ENCODE data around the gene TPD52L1.

TPD52L1 gene

DNA sequence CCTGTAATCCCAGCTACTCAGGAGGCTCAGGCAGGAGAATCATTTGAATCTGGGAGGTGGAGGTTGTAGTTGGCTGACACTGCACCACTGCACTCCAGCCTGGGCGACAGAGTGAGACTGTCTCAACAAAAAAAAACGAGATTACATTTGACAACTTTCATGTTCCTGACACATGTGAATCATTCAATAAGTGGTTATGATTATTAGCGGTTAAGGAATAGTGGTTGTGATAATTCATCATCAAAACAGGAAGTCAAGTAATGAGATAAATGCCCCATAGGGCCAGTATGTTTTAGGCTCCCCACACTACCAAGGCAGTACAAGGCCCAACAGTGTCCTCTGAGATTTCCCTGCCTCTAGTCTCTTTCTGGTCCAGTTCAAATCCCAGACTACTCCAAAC, 145.7 kb downstream of the TPD52L1 start:
- no peaks in the 10 kb centered on the region for H3K27me3 ChIP-seq (replicated peaks; ENCODE audit: control insufficient read depth, insufficient read depth, low read length)

DNA sequence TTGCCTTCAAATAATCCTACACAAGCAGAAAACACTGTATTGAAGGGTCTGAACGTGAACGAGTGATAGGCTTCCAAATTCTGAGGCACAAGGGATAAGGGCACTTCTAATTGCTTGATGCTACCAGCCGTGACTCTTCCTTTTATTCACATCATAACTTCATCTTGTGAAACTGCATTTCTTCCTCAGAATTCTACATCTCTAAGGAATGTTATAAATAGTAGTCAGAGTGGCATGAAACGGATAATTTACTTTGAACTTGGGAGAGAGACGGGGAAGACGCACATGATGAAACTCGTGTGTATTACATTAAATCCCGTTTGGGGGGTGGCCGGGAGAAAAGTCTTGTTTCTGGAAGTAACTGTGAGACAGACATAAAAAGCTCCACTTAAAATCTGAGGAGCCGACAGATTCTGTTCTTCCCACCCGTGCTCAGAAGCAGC, 147.4 kb downstream of the TPD52L1 start:
- Histone ChIP-seq H3K27me3 (replicated peaks; ENCODE audit: control insufficient read depth, insufficient read depth, low read length) (no peaks in the 10 kb centered on the region), H3K36me3 (ENCODE audit: control insufficient read depth, insufficient read depth, low read length, severe bottlenecking) (peaks cover 40% of the 10 kb centered on the region), H3K9ac (ENCODE audit: low read length) (peak overlapping the region; percentile 96), H3K9me3 (ENCODE audit: control insufficient read depth, low read length) (peaks cover 6% of the 10 kb centered on the region), H3K4me1 (ENCODE audit: control insufficient read depth, insufficient read depth, low read length) (peaks cover 23% of the 10 kb centered on the region), H3K4me3 (ENCODE audit: low read length) (peak overlapping the region; percentile 86)
- peak; percentile 66 for DNase-seq (ENCODE audit: low read depth)

More for the DNA sequence above, 145.7 kb downstream of the TPD52L1 start:
- Histone ChIP-seq H3K9ac (ENCODE audit: low read length) (no peak overlapping the region), H3K9me3 (ENCODE audit: control insufficient read depth, low read length) (no peaks in the 10 kb centered on the region), H3K36me3 (ENCODE audit: control insufficient read depth, insufficient read depth, low read length, severe bottlenecking) (peaks cover 58% of the 10 kb centered on the region), H3K4me1 (ENCODE audit: control insufficient read depth, insufficient read depth, low read length) (peaks cover 35% of the 10 kb centered on the region), H3K4me3 (ENCODE audit: low read length) (no peak overlapping the region)
- no peak for DNase-seq (ENCODE audit: low read depth)

DNA sequence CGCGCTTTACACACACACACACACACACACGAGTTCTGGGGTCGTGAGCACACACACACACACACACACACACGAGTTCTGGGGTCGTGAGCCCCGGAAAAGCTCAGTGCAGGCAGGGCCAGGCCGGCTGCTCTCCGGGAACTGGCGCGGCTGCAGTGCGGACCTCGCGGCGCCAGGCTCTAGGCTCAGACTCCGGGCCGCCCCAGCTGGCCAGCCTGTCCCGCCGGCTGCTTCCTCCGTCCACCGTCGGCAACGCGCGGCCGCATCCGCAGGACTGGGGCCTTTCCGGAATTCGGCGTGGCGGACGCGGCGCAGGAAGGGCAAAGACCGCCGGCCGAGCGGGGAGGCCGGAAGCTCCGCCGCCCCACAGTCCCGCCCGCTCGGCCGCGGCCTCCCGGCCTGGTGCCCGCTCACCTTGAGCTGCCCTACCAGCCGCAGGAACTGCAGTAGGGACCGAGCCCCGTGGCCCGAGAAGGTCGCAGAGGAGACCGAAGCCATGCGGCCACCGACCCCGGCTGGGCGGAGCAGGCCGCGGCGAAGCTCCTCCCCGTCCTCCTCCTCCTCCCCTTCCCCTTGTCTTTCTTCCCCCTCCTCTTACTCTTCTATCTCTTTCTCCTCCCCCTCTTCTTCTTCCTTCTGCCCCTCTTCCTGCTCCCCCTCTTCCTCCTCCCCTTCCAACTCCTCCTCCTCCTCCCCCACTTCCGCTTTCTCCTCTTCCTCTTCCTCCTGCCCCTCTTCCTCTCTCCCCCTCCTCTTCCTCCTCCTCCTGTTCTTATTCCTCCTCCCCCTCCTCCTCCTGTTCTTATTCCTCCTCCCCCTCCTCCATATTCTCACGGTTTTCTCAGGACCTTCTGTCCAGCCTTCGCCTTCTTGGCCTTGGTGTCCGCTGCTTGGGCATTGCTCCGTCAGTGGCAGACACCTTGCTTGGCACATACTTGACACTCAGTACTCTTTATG, 148.1 kb downstream of the TPD52L1 start, which contains the start of gene HDDC2:
HDDC2 (minus strand) TSS at position 533 of the 957 bp plus-strand sequence; CDS start at position 498, 35 bp downstream.
- Histone ChIP-seq H3K4me3 (ENCODE audit: low read length) (peak within 1 kb of the TSS; percentile 86), H3K4me1 (ENCODE audit: control insufficient read depth, insufficient read depth, low read length) (peaks cover 17% of the 10 kb centered on the region), H3K27me3 (replicated peaks; ENCODE audit: control insufficient read depth, insufficient read depth, low read length) (no peaks in the 10 kb centered on the region), H3K9ac (ENCODE audit: low read length) (peak within 1 kb of the TSS; percentile 96), H3K9me3 (ENCODE audit: control insufficient read depth, low read length) (peaks cover 6% of the 10 kb centered on the region), H3K36me3 (ENCODE audit: control insufficient read depth, insufficient read depth, low read length, severe bottlenecking) (peaks cover 35% of the 10 kb centered on the region)
- peak; percentile 86 for DNase-seq (ENCODE audit: low read depth)

DNA sequence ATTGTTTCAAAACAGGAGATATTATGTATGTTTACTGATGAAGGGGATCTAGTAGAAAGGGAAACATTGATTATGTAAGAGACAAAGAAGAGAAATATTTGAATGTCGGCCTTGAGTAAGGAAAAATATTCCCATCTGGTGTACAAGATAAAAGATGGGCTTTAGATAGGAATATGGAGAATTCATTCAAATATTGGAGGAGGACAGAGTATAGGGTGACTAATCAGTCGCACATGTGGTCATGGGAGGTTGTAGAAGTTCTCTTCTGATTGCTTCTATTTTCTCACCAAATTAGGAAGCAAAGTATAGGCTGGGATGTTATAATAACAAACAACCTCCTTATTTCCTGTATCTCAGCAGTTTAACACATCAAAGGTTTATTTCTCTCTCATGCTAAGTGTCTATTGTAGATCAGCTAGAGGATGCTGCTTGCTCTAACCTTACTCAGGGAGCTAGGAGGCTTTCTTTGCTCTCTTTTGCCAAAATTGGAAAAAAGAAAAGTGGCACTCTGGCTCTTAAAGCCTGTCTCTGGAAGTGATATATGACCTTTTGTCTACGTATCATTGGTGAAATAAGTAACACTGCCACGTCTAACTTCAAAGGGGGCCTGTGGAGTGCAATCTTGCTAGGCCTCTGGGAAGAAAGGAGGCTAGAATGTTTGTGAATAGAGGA, 149.4 kb downstream of the TPD52L1 start:
- H3K9me3 ChIP-seq (ENCODE audit: control insufficient read depth, low read length) = peaks cover 6% of the 10 kb centered on the region
- no peak for DNase-seq (ENCODE audit: low read depth)
- no peak overlapping the region for H3K4me3 ChIP-seq (ENCODE audit: low read length)
- no peaks in the 10 kb centered on the region for H3K27me3 ChIP-seq (replicated peaks; ENCODE audit: control insufficient read depth, insufficient read depth, low read length)
- peaks cover 22% of the 10 kb centered on the region for H3K36me3 ChIP-seq (ENCODE audit: control insufficient read depth, insufficient read depth, low read length, severe bottlenecking)
- no peak overlapping the region for H3K9ac ChIP-seq (ENCODE audit: low read length)
- peaks cover 14% of the 10 kb centered on the region for H3K4me1 ChIP-seq (ENCODE audit: control insufficient read depth, insufficient read depth, low read length)

DNA sequence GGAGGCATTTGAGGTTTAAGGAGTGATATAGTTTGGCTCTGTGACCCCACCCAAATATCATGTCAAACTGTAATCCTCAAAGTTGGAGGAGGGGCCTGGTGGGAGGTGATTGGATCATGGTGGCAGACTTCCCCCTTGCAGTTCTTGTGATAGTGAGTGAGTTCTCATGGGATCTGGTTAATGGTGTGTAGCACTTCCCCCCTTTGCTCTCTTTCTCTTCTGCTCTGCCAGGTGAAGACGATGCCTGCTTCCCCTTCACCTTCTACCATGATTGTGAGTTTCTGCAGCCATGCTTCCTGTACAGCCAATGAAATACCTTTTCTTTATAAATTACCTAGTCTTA, 149.9 kb downstream of the TPD52L1 start:
- H3K4me1 ChIP-seq (ENCODE audit: control insufficient read depth, insufficient read depth, low read length) = peaks cover 14% of the 10 kb centered on the region
- DNase-seq (ENCODE audit: low read depth) = no peak
- no peaks in the 10 kb centered on the region for H3K27me3 ChIP-seq (replicated peaks; ENCODE audit: control insufficient read depth, insufficient read depth, low read length)
- H3K9me3 ChIP-seq (ENCODE audit: control insufficient read depth, low read length) = peaks cover 6% of the 10 kb centered on the region
- H3K36me3 ChIP-seq (ENCODE audit: control insufficient read depth, insufficient read depth, low read length, severe bottlenecking) = peaks cover 17% of the 10 kb centered on the region
- H3K9ac ChIP-seq (ENCODE audit: low read length) = no peak overlapping the region
- no peak overlapping the region for H3K4me3 ChIP-seq (ENCODE audit: low read length)

DNA sequence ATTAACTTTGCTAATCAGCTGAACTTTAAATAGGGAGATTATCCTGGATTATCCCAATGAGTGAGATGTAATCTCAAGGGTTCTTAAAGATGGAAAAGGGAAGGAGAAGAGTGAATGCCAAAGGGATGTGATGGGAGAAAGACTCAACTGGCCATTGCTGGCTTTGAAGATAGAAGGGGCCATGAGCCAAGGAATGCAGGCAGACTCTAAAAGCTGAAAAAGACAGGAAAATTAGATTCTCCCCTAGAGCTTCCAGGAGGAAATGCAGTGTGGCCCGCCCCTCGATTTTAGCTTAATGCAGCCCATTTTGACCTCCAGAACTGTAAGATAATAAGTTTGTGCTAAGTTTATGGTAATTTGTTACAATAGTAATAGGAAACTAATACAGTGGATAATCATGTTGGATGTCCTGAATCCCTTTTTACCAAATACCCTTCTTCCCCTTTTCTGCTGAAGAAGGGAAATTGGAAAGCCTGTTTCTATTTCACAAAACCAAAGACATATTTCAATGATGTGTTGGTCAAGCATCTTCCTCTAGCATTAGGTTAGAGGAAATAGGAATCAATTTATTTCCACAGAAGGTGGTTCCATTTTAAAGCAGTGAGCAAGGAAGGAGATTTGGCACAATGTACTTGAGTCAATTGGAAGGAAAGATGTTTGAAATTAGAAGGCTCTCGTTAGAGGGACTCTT, 151.5 kb downstream of the TPD52L1 start:
- H3K36me3 ChIP-seq (ENCODE audit: control insufficient read depth, insufficient read depth, low read length, severe bottlenecking) = peaks cover under 1% of the 10 kb centered on the region
- peaks cover 6% of the 10 kb centered on the region for H3K9me3 ChIP-seq (ENCODE audit: control insufficient read depth, low read length)
- no peaks in the 10 kb centered on the region for H3K27me3 ChIP-seq (replicated peaks; ENCODE audit: control insufficient read depth, insufficient read depth, low read length)
- no peak for DNase-seq (ENCODE audit: low read depth)
- H3K4me3 ChIP-seq (ENCODE audit: low read length) = no peak overlapping the region
- no peak overlapping the region for H3K9ac ChIP-seq (ENCODE audit: low read length)
- H3K4me1 ChIP-seq (ENCODE audit: control insufficient read depth, insufficient read depth, low read length) = peaks cover 12% of the 10 kb centered on the region

DNA sequence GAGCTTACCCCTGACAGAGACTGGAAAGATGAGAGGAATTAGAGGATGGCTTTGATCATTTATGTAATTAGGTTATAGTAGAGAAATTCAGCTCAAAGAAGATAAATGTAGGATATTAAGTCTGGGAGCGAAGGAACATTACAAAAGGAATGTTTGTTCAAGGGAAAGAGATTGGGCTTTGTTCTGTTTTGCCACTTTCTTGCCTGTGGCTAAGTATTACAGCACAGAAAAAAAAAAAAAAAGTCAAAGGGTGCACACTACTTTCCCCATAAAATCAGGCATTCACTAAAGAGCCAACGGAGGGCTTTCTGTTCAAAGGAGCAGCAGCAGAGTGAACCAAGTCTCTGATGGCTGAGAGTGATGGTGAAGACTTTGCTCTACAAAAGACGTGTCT, 153.2 kb downstream of the TPD52L1 start:
- Histone ChIP-seq H3K27me3 (replicated peaks; ENCODE audit: control insufficient read depth, insufficient read depth, low read length) (no peaks in the 10 kb centered on the region), H3K4me1 (ENCODE audit: control insufficient read depth, insufficient read depth, low read length) (peaks cover 3% of the 10 kb centered on the region), H3K36me3 (ENCODE audit: control insufficient read depth, insufficient read depth, low read length, severe bottlenecking) (no peaks in the 10 kb centered on the region), H3K9me3 (ENCODE audit: control insufficient read depth, low read length) (peaks cover 6% of the 10 kb centered on the region), H3K9ac (ENCODE audit: low read length) (no peak overlapping the region), H3K4me3 (ENCODE audit: low read length) (no peak overlapping the region)
- no peak for DNase-seq (ENCODE audit: low read depth)

DNA sequence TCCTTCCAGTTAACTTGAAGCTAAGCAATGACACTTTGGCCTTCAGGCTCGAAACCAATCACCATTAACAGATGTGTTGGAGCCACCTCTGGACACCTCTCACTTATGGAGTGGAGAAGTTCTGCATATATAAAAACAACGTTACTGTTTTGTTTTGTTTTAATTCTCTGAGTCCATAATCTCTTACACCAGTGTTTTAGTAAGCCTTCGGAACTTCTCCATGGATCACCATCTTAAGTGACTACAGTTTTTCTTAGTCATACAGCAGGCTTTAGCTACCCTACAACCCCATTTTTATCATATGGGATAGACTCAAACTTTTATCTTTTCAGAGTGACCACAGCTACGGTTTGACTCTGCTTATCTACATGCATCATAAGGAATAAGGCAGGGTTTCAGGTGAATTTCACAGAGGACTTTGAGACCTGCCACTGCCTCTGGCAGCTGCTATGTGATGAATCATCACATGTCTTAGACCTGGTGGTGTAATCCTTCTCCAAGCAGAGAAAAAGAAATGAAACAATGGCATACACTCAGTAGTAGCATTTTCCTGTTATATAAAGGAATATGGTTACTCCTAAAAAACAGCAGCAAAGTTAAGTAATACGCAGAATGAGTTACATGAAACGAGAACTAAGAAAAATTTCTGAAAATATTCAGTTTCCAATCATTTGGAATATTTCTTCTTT, 153.7 kb downstream of the TPD52L1 start:
- Histone ChIP-seq H3K27me3 (replicated peaks; ENCODE audit: control insufficient read depth, insufficient read depth, low read length) (no peaks in the 10 kb centered on the region), H3K4me3 (ENCODE audit: low read length) (no peak overlapping the region), H3K9me3 (ENCODE audit: control insufficient read depth, low read length) (peaks cover 6% of the 10 kb centered on the region), H3K9ac (ENCODE audit: low read length) (no peak overlapping the region), H3K4me1 (ENCODE audit: control insufficient read depth, insufficient read depth, low read length) (peaks cover 3% of the 10 kb centered on the region), H3K36me3 (ENCODE audit: control insufficient read depth, insufficient read depth, low read length, severe bottlenecking) (no peaks in the 10 kb centered on the region)
- DNase-seq (ENCODE audit: low read depth) = peak; percentile 46

DNA sequence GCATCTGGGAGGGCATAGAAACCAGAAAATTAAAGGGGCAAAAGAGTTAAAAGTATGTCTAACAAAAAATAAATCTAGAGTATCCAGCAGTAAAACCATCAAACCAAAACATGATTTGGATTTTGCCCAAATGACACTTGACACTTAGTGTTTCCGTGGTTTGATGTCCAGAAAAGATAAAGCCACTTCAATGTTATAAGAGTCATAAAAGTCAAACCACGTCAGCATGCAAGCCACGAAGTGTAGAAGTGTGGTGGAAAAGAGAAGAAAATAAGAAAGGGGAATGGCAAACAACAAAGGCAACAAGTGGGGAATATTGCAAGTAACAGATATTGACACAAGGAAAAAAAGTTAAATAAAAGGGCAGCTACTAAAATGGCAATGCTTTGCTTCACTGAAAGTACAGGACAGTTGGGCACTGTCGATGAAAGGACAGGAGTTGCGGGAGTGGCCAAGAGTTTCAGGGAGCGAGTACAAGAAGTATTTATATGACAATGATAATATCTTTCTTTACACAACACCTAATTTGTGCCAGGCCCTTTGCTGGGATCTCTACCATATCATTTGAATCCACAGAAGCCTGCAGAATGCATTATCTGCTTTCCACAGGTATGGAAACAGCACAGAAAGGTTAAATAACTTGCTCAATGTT, 154.5 kb downstream of the TPD52L1 start:
- Histone ChIP-seq H3K27me3 (replicated peaks; ENCODE audit: control insufficient read depth, insufficient read depth, low read length) (no peaks in the 10 kb centered on the region), H3K9me3 (ENCODE audit: control insufficient read depth, low read length) (peaks cover 6% of the 10 kb centered on the region), H3K4me1 (ENCODE audit: control insufficient read depth, insufficient read depth, low read length) (peaks cover 3% of the 10 kb centered on the region), H3K36me3 (ENCODE audit: control insufficient read depth, insufficient read depth, low read length, severe bottlenecking) (no peaks in the 10 kb centered on the region), H3K9ac (ENCODE audit: low read length) (no peak overlapping the region), H3K4me3 (ENCODE audit: low read length) (no peak overlapping the region)
- no peak for DNase-seq (ENCODE audit: low read depth)

DNA sequence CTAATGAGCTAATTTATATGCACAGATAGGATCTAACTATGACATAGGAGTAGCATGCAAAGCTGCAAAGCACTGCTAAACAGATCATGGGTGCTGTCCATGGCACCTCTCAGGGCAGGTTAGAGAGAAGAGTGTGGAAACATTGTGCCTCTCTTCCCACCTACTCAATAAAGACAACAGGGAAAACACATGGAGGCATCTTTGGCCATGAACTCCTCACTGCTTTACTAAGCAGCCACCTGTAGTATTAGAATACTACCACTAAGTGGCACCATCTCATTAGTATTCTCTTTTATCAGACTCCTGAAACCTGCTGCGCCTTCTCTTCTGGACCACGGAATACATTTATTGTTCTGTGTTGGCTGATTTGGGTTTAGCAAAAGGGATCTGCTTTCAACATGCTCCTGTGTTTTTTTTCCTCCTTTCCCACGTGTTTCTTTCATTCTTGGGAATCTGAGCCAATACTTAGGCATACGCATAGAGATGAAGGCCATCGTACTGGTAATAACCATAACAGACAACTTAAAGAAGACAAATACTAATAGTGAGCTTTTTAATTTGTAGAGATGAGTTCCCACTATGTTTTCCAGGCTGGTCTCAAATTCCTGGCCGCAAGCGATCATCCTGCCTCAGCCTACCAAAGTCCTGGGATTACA, 157.5 kb downstream of the TPD52L1 start:
- no peak overlapping the region for H3K4me3 ChIP-seq (ENCODE audit: low read length)
- H3K27me3 ChIP-seq (replicated peaks; ENCODE audit: control insufficient read depth, insufficient read depth, low read length) = no peaks in the 10 kb centered on the region
- no peak overlapping the region for H3K9ac ChIP-seq (ENCODE audit: low read length)
- H3K4me1 ChIP-seq (ENCODE audit: control insufficient read depth, insufficient read depth, low read length) = peaks cover 6% of the 10 kb centered on the region
- peak; percentile 88 for DNase-seq (ENCODE audit: low read depth)
- no peaks in the 10 kb centered on the region for H3K9me3 ChIP-seq (ENCODE audit: control insufficient read depth, low read length)
- no peaks in the 10 kb centered on the region for H3K36me3 ChIP-seq (ENCODE audit: control insufficient read depth, insufficient read depth, low read length, severe bottlenecking)

Measured in adipocyte (in vitro differentiated cells).